ENCODE measurements around the gene TUBA1C.

GRCh38 chr12:49283541-49284429 lies 18.9 kb downstream of the TUBA1C start:
- no peak for TF ChIP-seq CTCF (IDR thresholded peaks at IDR 0.05; ENCODE audit: insufficient read depth, low read length, poor library complexity, severe bottlenecking)
- no peak for TF ChIP-seq EZH2phosphoT487 (conservative IDR thresholded peaks at IDR 0.05; ENCODE audit: low read length)
